ENCODE measurements around the gene UNC119.

GRCh38 chr17:28526381-28526780 lies 26.0 kb downstream of the UNC119 start:
- TF ChIP-seq, protein P1, sequence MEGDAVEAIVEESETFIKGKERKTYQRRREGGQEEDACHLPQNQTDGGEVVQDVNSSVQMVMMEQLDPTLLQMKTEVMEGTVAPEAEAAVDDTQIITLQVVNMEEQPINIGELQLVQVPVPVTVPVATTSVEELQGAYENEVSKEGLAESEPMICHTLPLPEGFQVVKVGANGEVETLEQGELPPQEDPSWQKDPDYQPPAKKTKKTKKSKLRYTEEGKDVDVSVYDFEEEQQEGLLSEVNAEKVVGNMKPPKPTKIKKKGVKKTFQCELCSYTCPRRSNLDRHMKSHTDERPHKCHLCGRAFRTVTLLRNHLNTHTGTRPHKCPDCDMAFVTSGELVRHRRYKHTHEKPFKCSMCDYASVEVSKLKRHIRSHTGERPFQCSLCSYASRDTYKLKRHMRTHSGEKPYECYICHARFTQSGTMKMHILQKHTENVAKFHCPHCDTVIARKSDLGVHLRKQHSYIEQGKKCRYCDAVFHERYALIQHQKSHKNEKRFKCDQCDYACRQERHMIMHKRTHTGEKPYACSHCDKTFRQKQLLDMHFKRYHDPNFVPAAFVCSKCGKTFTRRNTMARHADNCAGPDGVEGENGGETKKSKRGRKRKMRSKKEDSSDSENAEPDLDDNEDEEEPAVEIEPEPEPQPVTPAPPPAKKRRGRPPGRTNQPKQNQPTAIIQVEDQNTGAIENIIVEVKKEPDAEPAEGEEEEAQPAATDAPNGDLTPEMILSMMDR (IDR thresholded peaks at IDR 0.05) = no peak
- TF ChIP-seq EP300 (IDR thresholded peaks at IDR 0.05) (no peak), POLR2AphosphoS5 (IDR thresholded peaks at IDR 0.05) (no peak)

All from stomach (tissue), 4 donors.